Ramos (cell line): ENCODE results near the gene ZGPAT.

ENCODE experiments used
- in situ Hi-C: fragments of 300-500 bp; cut with MboI; formaldehyde crosslinking; loops from one replicate; pipeline ENCODE4 v1.14.3; 2022; ENCODE audit warnings: low sequenced_read_pairs; ENCODE audit not compliant: unreplicated experiment

Gene ZGPAT

DNA sequence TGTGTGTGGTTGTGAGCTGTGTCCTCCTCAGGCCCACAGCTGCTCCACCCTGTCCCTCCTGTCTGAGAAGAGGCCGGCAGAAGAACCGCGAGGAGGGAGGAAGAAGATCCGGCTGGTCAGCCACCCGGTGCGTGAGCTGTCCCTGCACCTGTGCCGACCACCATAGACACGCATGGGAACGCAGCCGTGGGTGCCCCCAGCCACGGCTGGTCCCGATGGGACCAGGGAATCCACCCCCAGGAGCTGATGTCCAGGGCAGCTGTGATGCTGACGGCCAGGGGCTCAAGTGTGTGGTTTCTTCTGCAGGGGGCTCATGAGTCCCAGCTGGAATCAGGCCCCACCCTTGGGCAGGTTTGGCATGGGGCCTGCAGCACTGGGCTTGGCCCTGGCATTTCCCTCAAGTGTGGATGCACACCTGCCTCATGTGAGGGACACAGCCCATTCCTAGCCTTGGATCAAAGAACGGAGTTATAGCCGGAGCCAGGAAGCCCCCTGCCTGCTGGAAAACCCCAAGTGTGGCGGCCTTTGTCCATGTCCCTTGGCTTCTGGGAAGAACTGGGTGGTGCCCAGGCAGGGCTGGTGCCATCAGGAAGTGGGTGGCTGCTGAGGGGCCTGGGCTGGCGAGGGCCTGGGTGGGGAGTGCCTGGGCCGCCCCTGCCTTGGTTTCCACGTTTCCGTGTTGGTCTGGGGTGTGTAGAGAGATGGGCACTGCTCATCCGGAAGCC, 16.0 kb upstream of the ZGPAT start:
- in situ Hi-C loops = no loop called here

DNA sequence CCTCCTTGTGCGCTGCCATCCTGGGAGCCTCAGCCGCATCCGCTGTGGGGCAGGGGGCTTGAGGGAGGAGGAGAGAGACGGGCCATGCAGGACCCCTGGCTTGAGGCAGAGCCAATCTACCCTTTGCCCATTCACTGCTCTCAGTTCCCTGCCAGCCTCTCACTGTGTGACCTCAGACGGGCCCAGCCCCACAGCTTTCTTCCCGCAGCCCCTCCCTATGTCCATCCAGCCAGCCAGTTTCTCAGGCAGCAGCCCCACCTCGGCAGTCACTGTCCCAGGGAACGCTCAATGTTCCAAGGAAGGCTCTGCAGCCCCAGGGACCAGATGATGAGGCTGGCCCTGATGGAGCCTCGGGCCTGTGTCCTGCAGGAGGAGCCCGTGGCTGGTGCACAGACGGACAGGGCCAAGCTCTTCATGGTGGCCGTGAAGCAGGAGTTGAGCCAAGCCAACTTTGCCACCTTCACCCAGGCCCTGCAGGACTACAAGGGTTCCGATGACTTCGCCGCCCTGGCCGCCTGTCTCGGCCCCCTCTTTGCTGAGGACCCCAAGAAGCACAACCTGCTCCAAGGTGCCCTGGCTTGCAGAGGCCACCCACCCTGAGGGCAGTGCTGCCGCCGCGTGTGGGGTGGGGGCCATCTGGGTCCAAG, 15.3 kb upstream of the ZGPAT start:
- in situ Hi-C loops = no loop called here

DNA sequence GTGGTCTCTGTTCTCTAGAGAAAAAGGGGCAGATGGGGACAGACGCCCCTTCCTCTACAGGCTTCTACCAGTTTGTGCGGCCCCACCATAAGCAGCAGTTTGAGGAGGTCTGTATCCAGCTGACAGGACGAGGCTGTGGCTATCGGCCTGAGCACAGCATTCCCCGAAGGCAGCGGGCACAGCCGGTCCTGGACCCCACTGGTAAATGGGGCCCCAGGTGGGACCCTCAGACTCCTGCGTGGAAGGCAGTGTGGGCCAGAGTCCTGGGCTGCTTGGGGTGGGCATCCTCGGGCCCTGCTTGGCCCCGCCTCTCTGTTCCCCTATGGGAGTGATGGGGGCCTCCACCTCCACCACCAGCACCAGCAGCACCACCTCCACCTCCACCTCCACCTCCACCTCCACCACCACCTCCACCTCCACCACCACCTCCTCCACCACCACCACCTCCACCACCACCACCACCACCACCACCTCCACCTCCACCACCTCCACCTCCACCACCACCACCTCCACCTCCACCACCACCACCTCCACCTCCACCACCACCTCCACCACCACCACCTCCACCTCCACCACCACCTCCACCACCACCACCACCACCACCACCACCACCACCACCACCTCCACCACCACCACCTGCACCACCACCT, 14.6 kb upstream of the ZGPAT start:
- in situ Hi-C loops = no loop called here

DNA sequence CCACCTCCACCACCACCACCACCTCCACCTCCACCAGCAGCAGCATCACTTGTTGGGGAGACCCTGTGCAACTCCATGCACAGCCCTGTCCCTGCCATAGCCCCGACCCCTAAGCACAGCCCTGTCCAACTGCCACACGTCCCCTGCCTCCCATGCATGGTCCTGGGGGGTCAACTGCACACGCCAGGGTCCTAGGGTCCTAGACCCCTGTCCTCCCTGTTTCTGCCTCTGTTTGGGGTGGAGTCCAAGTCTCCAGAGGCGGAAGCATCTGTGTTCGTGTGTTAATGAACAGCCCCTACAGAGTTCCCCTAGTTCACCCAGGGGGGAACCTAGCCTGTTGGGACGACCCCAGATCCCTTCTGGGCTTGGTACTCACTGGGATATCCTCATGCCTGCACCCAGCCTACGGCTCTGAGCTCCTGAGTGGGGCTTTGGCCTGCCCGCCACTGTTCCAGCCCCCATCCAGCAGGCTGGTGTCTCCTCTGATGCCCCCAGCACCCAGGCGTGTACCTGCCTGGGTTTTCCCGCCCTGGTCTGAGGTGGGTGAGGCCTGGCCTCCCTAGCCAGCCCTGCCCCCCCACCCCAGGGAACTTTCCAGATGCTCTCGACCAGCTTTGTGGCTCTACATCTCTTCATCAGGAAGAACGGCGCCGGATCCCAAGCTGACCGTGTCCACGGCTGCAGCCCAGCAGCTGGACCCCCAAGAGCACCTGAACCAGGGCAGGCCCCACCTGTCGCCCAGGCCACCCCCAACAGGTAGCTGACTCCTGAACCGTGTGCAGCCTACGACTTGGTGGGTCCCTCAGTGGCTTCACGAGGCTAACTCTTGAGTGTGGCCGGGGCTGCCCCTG, 13.9 kb upstream of the ZGPAT start:
- in situ Hi-C loops = no loop called here

DNA sequence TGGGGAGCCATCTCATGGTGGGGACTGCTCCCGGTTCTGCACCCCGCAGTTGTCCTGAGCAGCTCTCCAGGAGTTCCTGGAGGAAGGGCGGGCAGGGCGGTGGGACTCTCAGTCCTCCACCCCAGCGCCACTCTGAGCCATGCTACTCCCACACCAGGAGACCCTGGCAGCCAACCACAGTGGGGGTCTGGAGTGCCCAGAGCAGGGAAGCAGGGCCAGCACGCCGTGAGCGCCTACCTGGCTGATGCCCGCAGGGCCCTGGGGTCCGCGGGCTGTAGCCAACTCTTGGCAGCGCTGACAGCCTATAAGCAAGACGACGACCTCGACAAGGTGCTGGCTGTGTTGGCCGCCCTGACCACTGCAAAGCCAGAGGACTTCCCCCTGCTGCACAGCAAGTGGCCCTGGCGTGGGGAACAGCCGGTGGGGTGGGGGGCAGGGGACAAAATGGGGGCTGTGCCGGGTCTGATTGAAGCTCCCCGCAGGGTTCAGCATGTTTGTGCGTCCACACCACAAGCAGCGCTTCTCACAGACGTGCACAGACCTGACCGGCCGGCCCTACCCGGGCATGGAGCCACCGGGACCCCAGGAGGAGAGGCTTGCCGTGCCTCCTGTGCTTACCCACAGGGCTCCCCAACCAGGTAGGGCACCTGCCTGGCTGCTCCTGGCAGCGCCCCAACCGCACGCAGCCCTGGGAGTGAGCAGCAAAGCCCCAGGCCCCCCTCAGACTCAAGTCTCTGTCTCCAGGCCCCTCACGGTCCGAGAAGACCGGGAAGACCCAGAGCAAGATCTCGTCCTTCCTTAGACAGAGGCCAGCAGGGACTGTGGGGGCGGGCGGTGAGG, 13.0 kb upstream of the ZGPAT start:
- in situ Hi-C loops = no loop called here

DNA sequence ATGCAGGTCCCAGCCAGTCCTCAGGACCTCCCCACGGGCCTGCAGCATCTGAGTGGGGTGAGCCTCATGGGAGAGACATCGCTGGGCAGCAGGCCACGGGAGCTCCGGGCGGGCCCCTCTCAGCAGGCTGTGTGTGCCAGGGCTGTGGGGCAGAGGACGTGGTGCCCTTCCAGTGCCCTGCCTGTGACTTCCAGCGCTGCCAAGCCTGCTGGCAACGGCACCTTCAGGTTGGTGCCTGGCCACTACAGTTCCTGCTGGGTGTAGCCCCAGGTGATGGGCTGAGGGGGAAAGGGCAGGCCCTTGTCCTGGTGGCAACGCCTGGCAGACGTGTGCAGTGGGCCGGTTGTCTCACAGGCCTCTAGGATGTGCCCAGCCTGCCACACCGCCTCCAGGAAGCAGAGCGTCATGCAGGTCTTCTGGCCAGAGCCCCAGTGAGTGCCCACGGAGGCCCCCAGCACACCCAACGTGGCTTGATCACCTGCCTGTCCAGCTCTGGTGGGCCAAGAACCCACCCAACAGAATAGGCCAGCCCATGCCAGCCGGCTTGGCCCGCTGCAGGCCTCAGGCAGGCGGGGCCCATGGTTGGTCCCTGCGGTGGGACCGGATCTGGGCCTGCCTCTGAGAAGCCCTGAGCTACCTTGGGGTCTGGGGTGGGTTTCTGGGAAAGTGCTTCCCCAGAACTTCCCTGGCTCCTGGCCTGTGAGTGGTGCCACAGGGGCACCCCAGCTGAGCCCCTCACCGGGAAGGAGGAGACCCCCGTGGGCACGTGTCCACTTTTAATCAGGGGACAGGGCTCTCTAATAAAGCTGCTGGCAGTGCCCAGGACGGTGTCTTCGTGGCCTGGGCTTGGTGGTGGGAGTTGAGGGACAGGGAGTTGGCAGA, 12.2 kb upstream of the ZGPAT start:
- in situ Hi-C loops = no loop called here

DNA sequence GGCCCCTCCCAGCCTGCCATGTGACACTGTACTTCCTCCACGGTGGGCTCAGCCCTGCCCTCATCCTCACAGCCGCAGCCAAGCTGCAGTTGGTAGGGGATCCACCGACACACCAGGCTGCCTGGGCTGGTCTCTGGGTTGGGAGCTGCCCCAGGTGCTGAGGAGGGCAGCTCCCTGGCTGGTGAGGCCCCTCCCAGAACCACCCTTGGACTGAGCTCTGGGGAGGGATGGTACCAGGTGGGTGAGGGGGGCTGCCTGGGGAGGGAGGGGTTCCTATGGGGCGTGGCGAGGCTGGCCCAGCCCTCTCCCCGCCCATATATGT, 11.6 kb upstream of the ZGPAT start:
- in situ Hi-C loops = no loop called here

DNA sequence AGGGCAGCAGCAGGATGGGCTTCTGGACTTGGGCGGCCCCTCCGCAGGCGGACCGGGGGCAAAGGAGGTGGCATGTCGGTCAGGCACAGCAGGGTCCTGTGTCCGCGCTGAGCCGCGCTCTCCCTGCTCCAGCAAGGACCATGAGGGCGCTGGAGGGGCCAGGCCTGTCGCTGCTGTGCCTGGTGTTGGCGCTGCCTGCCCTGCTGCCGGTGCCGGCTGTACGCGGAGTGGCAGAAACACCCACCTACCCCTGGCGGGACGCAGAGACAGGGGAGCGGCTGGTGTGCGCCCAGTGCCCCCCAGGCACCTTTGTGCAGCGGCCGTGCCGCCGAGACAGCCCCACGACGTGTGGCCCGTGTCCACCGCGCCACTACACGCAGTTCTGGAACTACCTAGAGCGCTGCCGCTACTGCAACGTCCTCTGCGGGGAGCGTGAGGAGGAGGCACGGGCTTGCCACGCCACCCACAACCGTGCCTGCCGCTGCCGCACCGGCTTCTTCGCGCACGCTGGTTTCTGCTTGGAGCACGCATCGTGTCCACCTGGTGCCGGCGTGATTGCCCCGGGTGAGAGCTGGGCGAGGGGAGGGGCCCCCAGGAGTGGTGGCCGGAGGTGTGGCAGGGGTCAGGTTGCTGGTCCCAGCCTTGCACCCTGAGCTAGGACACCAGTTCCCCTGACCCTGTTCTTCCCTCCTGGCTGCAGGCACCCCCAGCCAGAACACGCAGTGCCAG, 11.0 kb upstream of the ZGPAT start, which contains the start of gene TNFRSF6B:
Gene TNFRSF6B, plus strand, starts transcription at position 25 of the 729 bp plus-strand sequence. Its CDS starts 116 bp downstream, at position 141.
- in situ Hi-C loops = no loop called here

DNA sequence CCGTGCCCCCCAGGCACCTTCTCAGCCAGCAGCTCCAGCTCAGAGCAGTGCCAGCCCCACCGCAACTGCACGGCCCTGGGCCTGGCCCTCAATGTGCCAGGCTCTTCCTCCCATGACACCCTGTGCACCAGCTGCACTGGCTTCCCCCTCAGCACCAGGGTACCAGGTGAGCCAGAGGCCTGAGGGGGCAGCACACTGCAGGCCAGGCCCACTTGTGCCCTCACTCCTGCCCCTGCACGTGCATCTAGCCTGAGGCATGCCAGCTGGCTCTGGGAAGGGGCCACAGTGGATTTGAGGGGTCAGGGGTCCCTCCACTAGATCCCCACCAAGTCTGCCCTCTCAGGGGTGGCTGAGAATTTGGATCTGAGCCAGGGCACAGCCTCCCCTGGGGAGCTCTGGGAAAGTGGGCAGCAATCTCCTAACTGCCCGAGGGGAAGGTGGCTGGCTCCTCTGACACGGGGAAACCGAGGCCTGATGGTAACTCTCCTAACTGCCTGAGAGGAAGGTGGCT, 10.4 kb upstream of the ZGPAT start:
- in situ Hi-C loops = no loop called here

DNA sequence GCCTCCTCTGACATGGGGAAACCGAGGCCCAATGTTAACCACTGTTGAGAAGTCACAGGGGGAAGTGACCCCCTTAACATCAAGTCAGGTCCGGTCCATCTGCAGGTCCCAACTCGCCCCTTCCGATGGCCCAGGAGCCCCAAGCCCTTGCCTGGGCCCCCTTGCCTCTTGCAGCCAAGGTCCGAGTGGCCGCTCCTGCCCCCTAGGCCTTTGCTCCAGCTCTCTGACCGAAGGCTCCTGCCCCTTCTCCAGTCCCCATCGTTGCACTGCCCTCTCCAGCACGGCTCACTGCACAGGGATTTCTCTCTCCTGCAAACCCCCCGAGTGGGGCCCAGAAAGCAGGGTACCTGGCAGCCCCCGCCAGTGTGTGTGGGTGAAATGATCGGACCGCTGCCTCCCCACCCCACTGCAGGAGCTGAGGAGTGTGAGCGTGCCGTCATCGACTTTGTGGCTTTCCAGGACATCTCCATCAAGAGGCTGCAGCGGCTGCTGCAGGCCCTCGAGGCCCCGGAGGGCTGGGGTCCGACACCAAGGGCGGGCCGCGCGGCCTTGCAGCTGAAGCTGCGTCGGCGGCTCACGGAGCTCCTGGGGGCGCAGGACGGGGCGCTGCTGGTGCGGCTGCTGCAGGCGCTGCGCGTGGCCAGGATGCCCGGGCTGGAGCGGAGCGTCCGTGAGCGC, 9.8 kb upstream of the ZGPAT start:
- in situ Hi-C loops = no loop called here

DNA sequence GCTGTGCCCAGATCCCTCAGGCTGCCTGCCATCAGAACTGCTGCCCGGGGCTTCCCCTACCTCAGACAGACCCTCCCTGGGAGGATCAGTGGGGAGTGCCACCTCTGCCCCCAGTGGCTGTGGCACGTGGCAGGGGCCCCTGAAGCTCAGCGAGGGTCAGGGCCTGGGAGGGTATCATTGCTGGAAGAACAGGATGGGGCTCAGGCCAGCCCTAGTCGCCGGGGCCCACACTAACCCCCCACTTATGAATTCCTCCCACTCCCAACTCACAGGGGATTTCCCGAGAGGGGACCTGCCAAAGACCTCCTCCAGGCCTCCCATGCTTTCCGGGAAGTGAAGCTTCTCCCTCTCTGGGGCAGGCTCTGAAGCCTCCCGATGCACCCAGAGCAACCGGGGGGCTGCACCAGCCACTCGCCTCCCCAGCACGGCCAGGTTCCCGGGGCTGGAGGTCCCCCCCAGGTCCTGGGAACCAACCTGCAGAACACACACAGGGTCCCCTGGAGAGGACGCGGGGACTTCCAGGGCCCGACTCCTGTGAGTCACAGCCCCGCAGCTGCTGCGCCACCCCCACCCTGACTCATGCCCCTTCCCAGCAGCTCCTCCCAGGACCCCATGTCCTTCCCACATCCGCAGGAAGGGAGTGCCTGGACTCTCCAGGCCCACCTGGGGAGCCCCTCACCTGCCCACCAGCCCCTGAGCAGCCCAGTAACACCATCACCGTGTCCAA, 8.9 kb upstream of the ZGPAT start:
- in situ Hi-C loops = no loop called here

DNA sequence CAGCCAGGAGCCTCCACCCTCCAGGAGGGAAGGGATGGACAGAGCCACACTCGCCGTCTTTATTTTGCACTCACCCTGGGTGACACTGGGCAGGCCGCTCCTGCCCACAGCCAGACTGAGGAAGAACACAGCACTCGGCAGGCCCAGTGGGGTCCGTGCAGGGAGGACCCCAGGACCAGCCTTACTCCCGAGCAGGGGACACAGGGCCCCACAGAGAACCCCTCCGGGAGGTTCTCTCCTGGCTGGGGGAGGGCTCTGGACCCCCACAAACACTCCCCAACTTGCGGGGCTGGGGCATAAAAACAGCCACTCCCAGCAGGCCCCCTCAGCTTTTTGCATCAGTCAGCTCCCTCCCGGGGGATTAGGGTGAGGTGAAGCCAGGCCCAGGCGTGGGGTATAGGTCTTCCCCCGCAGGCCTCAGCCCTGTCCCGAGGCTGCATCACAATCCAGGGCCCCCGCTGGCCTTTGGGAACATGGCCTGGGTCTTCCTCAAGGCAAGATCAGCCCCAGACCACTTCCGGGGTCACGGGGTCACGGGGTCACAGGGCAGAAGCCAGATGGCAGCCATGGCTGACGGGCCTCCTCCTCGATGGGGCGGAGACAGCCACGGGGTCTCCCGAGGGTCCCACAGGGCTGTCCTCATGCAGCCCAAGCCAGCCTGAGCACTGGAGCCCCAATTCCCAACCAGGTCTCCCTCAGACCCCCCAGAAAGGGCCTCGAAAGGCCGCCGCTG, 8.2 kb upstream of the ZGPAT start:
- in situ Hi-C loops = loop anchor here (10.0 kb wide), 1 partner anchor 155 kb away; no protein-coding TSS in a partner anchor

DNA sequence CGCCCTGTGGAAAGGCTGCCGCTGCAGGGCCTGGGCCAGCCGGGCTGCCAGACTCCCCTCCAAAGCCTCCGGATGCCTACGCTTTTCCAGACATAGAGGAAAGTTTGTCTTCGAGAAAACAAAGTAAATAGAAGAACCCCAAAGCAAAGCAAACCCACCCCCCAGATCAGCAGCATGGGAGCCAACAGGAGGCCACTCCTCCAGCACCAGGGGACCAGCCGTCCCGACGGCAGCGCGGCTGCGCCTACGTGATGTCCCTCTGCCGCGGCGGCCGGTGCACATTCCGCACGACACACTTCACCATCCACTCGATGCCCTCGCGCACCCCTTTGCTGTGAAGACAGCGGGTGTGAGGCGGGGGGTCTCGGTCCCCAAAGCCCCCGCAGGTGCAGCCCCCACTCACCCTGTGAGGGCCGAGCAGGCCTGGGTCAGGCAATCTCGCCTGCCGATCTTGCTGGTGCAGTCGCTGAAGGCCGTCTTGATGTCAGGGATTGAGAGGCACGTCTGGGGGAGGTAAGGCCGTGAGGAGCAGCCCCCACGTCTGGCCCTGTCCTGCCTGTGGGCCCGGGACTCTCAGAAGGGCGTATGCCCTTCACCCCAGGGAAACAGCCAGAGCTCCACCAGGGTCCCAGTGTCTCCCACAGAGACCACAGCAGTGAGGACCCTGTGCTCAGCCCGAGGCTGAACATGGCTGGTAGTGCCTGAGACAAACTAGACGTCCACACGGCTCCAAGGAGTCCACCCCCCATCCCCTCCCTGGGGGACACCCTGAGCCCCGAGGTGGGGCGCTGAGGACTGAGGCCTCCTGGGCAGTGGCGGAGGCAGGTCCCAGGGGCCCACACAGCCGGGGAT, 7.4 kb upstream of the ZGPAT start:
- in situ Hi-C loops = loop anchor here (10.0 kb wide), 1 partner anchor 154 kb away; no protein-coding TSS in a partner anchor

DNA sequence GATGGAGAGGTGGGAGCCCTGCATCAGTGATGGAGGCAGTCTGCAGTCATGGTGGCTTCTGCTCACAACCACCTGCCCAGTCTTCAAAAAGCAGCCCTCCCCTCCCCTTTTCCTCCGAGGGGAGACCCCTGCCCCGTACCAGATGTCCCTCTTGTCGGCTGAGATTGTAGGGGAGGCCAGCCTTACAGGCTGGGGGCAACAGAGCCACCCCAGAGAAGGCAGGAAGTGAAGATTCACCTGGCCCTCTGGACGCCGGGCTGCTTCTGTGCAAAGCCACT, 6.8 kb upstream of the ZGPAT start:
- in situ Hi-C loops = loop anchor here (10.0 kb wide), 1 partner anchor 154 kb away; no protein-coding TSS in a partner anchor

DNA sequence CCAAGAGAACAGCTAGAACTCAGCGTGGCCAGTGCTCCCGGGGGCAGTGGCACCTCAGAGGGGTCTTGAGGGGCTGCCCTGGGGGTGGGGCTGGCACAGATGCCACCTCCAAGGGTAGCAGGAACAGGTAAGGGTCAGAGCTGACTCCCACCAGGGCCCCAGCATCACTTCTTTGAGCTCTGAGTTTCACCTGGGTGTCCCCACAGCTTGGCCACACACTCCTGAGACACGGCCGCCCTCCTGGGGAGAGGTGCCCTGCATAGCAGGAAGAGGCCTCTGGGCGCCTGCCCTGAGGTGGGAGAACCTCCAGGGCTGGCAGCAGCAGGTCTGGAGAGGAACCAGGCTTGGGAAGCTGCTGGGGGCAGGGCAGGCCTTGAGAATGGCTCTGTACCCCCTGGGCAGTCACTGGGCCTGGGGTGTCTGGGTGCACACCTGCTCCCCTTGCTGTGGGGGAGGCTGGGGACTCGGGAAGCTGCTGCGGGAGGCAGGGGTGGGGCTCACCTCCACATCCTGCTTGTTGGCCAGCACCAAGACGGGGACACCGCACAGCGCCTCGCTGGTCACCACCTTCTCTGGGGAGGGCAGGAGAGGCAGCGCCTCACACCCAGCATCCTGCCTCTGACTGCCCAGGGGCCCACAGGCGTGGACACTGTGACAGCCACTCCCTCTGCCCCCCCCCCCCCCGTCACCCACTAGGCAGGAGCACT, 6.4 kb upstream of the ZGPAT start:
- in situ Hi-C loops = loop anchor here (10.0 kb wide), 1 partner anchor 153 kb away; no protein-coding TSS in a partner anchor
